ENCODE results near the gene FKTN.
"Not testable (repeated sequence)": the region's sequence is repeated elsewhere in the genome, so short reads cannot be mapped to it uniquely, and the experiment has no call there.

The FKTN gene

DNA sequence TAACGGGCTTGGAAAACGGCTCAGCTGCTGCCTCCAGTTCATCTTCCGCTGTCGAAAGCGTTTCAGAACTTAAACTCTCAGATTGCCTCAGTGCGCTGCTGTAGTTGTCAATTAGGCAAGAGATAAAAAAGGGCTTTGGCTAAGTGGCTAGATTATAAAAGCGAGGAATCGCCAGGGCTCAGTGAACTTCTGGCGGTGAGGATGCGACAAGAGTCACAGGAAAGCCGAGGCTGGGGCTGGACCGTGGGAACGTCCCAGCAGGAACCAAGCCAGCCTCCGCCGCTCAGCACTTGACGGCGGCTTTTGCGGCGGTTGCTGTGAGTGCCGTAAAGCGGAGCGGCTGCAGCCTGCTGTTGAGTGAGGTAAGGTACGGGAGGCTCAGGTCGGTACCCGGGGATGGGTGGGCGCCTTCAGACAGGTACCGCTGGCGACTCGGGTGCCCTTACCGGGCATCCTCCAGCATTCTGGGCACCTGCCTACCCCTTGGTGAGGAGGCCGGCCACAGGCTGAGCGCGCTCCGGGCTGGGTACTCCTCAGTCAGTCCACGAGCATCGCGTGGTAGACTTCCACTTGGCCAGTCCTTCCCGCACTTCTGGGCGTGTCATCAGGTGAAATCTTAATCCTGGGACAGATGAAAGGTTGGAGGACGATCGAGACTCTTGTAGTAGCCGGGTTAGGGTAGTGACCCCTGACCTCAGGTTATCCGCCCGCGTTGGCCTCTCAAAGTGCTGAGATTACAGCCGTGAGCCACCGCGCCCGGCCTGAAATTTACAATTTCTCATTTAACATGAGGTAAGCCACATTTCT, at the start of gene FKTN:
Gene FKTN, plus strand, starts transcription at position 328 of the 807 bp plus-strand sequence. CDS start 16,902 bp downstream, outside the sequence.
- Histone ChIP-seq H3K36me3 (ENCODE audit: insufficient read depth, low read length) (peaks cover 3% of the 10 kb centered on the region), H3K27ac (ENCODE audit: low read depth, low read length) (peak within 1 kb of the TSS; percentile 71), H3K4me3 (ENCODE audit: low read depth in 1 of 2, low read length in 2 of 2) (peak within 1 kb of the TSS; percentile 86 to 97), H3K9me3 (ENCODE audit: low read length) (no peaks in the 10 kb centered on the region), H3K4me1 (ENCODE audit: insufficient read depth, low read length) (peaks cover 7% of the 10 kb centered on the region), H3K9ac (ENCODE audit: low read length) (peak within 1 kb of the TSS; percentile 49), H3K27me3 (ENCODE audit: control insufficient read depth in 1 of 2, insufficient read depth in 2 of 2, low read length in 2 of 2) (no peaks in the 10 kb centered on the region)

DNA sequence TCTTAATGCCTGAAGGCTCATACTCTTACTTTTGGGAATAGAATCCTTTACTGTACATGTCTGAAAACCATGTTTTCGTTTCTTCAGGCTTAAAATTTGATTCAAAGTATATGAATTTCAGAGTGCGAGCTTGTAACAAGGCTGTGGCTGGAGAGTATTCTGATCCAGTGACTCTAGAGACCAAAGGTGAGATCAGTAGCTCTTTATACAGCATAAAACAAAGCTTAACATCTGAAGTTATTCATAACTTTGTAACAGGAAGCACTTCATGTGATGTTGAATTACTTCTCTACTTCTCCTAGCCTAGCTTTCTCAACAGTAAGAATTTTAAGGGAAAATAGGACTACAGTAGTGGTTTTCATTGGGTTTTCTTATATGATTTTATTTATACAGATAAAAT, 49.4 kb upstream of the FKTN start:
- Histone ChIP-seq H3K27me3 (ENCODE audit: control insufficient read depth in 1 of 2, insufficient read depth in 2 of 2, low read length in 2 of 2) (no peaks in the 10 kb centered on the region), H3K9me3 (ENCODE audit: low read length) (no peaks in the 10 kb centered on the region), H3K9ac (ENCODE audit: low read length) (no peak overlapping the region), H3K4me1 (ENCODE audit: insufficient read depth, low read length) (no peaks in the 10 kb centered on the region), H3K27ac (ENCODE audit: low read depth, low read length) (no peak overlapping the region), H3K36me3 (ENCODE audit: insufficient read depth, low read length) (no peaks in the 10 kb centered on the region), H3K4me3 (ENCODE audit: low read depth in 1 of 2, low read length in 2 of 2) (no peak overlapping the region)

- Histone ChIP-seq H3K27me3 (ENCODE audit: control insufficient read depth in 1 of 2, insufficient read depth in 2 of 2, low read length in 2 of 2) (no peaks in the 10 kb centered on the region), H3K9me3 (ENCODE audit: low read length) (no peaks in the 10 kb centered on the region), H3K36me3 (ENCODE audit: insufficient read depth, low read length) (no peaks in the 10 kb centered on the region), H3K9ac (ENCODE audit: low read length) (no peak overlapping the region), H3K4me3 (ENCODE audit: low read depth in 1 of 2, low read length in 2 of 2) (no peak overlapping the region), H3K27ac (ENCODE audit: low read depth, low read length) (no peak overlapping the region), H3K4me1 (ENCODE audit: insufficient read depth, low read length) (no peaks in the 10 kb centered on the region)
These were observed 47.9 kb upstream of the FKTN start for GRCh38 chr9:105510024-105510423.

- H3K4me3 ChIP-seq (ENCODE audit: low read depth in 1 of 2, low read length in 2 of 2) = no peak overlapping the region
- H3K9me3 ChIP-seq (ENCODE audit: low read length) = no peaks in the 10 kb centered on the region
- no peaks in the 10 kb centered on the region for H3K4me1 ChIP-seq (ENCODE audit: insufficient read depth, low read length)
- H3K9ac ChIP-seq (ENCODE audit: low read length) = no peak overlapping the region
- H3K27me3 ChIP-seq (ENCODE audit: control insufficient read depth in 1 of 2, insufficient read depth in 2 of 2, low read length in 2 of 2) = no peaks in the 10 kb centered on the region
- H3K27ac ChIP-seq (ENCODE audit: low read depth, low read length) = no peak overlapping the region
- no peaks in the 10 kb centered on the region for H3K36me3 ChIP-seq (ENCODE audit: insufficient read depth, low read length)
These were observed 46.5 kb upstream of the FKTN start for GRCh38 chr9:105511446-105511845.

GRCh38 chr9:105515811-105516413, 42.0 kb upstream of the FKTN start:
- Histone ChIP-seq H3K27me3 (ENCODE audit: control insufficient read depth in 1 of 2, insufficient read depth in 2 of 2, low read length in 2 of 2) (no peaks in the 10 kb centered on the region), H3K36me3 (ENCODE audit: insufficient read depth, low read length) (no peaks in the 10 kb centered on the region), H3K9me3 (ENCODE audit: low read length) (no peaks in the 10 kb centered on the region), H3K4me1 (ENCODE audit: insufficient read depth, low read length) (no peaks in the 10 kb centered on the region), H3K4me3 (ENCODE audit: low read depth in 1 of 2, low read length in 2 of 2) (no peak overlapping the region), H3K27ac (ENCODE audit: low read depth, low read length) (no peak overlapping the region), H3K9ac (ENCODE audit: low read length) (no peak overlapping the region)

- not testable (repeated sequence) for H3K9ac ChIP-seq (ENCODE audit: low read length); H3K27ac ChIP-seq (ENCODE audit: low read depth, low read length); H3K9me3 ChIP-seq (ENCODE audit: low read length); H3K4me3 ChIP-seq (ENCODE audit: low read depth in 1 of 2, low read length in 2 of 2); H3K27me3 ChIP-seq (ENCODE audit: control insufficient read depth in 1 of 2, insufficient read depth in 2 of 2, low read length in 2 of 2); H3K36me3 ChIP-seq (ENCODE audit: insufficient read depth, low read length); H3K4me1 ChIP-seq (ENCODE audit: insufficient read depth, low read length)
These were observed 38.1 kb upstream of the FKTN start for GRCh38 chr9:105519710-105520369.

GRCh38 chr9:105520992-105521391, 36.9 kb upstream of the FKTN start:
- not testable (repeated sequence) for H3K4me3 ChIP-seq (ENCODE audit: low read depth in 1 of 2, low read length in 2 of 2); H3K27me3 ChIP-seq (ENCODE audit: control insufficient read depth in 1 of 2, insufficient read depth in 2 of 2, low read length in 2 of 2)

DNA sequence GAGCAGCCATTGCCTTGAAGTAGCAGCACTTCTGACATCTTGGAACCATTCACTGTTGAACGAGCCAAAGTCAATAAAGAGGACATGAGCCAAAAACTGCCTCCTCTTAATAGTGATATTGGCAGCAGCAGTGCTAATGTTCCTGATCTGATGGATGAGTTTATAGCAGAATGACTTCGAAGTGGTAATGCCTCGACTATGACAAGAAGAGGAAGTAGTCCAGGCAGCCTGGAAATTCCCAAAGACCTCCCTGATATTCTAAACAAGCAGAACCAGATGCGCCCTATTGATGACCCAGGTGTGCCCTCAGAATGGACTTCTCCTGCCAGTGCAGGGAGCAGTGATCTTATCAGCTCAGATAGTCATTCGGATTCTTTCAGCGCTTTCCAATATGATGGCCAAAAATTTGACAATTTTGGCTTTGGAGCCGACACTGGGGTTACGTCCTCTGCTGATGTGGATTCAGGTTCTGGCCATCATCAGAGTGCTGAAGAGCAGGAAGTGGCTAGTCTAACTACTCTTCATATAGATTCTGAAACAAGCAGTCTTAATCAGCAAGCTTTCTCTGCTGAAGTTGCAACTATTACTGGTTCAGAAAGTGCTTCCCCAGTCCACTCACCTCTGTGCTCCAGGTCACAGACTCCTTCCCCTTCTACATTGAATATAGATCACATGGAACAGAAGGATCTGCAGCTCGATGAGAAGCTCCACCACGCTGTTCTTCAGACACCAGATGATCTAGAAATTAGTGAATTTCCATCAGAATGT, 35.1 kb upstream of the FKTN start:
- not testable (repeated sequence) for H3K4me1 ChIP-seq (ENCODE audit: insufficient read depth, low read length); H3K4me3 ChIP-seq (ENCODE audit: low read depth in 1 of 2, low read length in 2 of 2); H3K27ac ChIP-seq (ENCODE audit: low read depth, low read length); H3K27me3 ChIP-seq (ENCODE audit: control insufficient read depth in 1 of 2, insufficient read depth in 2 of 2, low read length in 2 of 2); H3K9me3 ChIP-seq (ENCODE audit: low read length); H3K9ac ChIP-seq (ENCODE audit: low read length); H3K36me3 ChIP-seq (ENCODE audit: insufficient read depth, low read length)

More at GRCh38 chr9:105520992-105521391, 36.9 kb upstream of the FKTN start:
- not testable (repeated sequence) for H3K9me3 ChIP-seq (ENCODE audit: low read length); H3K27ac ChIP-seq (ENCODE audit: low read depth, low read length); H3K36me3 ChIP-seq (ENCODE audit: insufficient read depth, low read length); H3K4me1 ChIP-seq (ENCODE audit: insufficient read depth, low read length); H3K9ac ChIP-seq (ENCODE audit: low read length)

DNA sequence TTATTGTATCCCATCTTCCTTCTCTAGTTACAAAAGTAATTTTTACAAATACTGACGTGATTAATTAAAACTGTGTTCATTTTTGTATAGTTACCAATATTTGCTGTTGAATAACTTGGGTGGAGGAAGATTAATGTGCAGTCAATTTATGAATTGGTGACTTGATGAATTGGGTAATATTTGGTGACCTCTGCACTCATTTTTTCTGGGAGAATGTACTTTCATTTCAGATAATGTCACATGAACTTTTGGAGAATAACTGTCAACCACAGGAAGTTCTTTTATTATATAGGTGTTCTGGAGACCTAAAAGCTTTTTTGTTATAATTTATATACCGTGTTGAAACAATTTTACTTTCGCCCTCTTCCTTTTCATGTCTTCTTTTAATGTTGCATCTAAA, 26.4 kb upstream of the FKTN start:
- Histone ChIP-seq H3K9me3 (ENCODE audit: low read length) (no peaks in the 10 kb centered on the region), H3K4me3 (ENCODE audit: low read depth in 1 of 2, low read length in 2 of 2) (no peak overlapping the region), H3K4me1 (ENCODE audit: insufficient read depth, low read length) (no peaks in the 10 kb centered on the region), H3K9ac (ENCODE audit: low read length) (no peak overlapping the region), H3K36me3 (ENCODE audit: insufficient read depth, low read length) (peaks cover 3% of the 10 kb centered on the region), H3K27ac (ENCODE audit: low read depth, low read length) (no peak overlapping the region), H3K27me3 (ENCODE audit: control insufficient read depth in 1 of 2, insufficient read depth in 2 of 2, low read length in 2 of 2) (no peaks in the 10 kb centered on the region)

DNA sequence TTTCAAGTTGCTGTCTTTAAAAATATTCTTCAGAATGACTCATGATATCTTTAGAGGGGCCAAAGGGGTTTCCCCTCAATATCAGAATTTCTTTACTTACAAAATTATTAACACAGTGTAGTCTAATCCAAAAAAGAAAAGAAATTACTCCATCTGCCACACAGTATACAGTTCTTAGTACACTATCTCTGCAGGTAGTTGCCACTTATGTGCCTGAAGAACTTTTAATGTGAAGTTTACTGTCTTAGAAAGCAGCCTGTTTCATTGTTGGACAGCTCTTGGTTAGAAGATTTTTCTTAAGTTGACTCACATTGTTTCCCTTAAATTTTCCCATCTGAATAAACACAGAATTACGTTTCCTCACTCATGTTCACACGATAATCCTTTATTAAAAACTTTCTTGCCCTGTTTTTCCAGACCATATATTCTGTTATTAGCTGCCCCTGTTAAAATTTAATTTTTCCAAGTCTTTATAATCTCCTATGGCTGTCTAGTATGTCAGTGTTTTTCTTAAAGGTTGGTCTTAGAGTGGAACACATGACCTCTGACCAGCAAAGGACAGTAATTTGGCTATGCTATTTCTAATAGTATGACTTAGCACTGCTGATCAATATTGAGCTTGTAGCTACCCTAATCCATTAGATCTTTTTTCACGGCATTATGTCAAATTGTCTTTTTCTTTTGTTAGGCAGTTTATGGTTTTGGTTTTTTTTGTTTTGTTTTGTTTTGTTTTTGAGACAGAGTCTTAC, 21.8 kb upstream of the FKTN start:
- H3K9me3 ChIP-seq (ENCODE audit: low read length) = no peaks in the 10 kb centered on the region

GRCh38 chr9:105539452-105539851, 18.5 kb upstream of the FKTN start:
- Histone ChIP-seq H3K36me3 (ENCODE audit: insufficient read depth, low read length) (peaks cover 3% of the 10 kb centered on the region), H3K9ac (ENCODE audit: low read length) (no peak overlapping the region), H3K4me3 (ENCODE audit: low read depth in 1 of 2, low read length in 2 of 2) (no peak overlapping the region), H3K9me3 (ENCODE audit: low read length) (no peaks in the 10 kb centered on the region), H3K4me1 (ENCODE audit: insufficient read depth, low read length) (no peaks in the 10 kb centered on the region), H3K27me3 (ENCODE audit: control insufficient read depth in 1 of 2, insufficient read depth in 2 of 2, low read length in 2 of 2) (no peaks in the 10 kb centered on the region), H3K27ac (ENCODE audit: low read depth, low read length) (no peak overlapping the region)

More for the DNA sequence above, 21.8 kb upstream of the FKTN start:
- H3K9ac ChIP-seq (ENCODE audit: low read length) = no peak overlapping the region
- H3K4me1 ChIP-seq (ENCODE audit: insufficient read depth, low read length) = no peaks in the 10 kb centered on the region
- no peak overlapping the region for H3K4me3 ChIP-seq (ENCODE audit: low read depth in 1 of 2, low read length in 2 of 2)
- no peaks in the 10 kb centered on the region for H3K27me3 ChIP-seq (ENCODE audit: control insufficient read depth in 1 of 2, insufficient read depth in 2 of 2, low read length in 2 of 2)
- peaks cover 3% of the 10 kb centered on the region for H3K36me3 ChIP-seq (ENCODE audit: insufficient read depth, low read length)
- H3K27ac ChIP-seq (ENCODE audit: low read depth, low read length) = no peak overlapping the region
